ENCODE results near the gene MXI1.
"Not testable (repeated sequence)": the region's sequence is repeated elsewhere in the genome, so short reads cannot be mapped to it uniquely, and the experiment has no call there.

The MXI1 gene

DNA sequence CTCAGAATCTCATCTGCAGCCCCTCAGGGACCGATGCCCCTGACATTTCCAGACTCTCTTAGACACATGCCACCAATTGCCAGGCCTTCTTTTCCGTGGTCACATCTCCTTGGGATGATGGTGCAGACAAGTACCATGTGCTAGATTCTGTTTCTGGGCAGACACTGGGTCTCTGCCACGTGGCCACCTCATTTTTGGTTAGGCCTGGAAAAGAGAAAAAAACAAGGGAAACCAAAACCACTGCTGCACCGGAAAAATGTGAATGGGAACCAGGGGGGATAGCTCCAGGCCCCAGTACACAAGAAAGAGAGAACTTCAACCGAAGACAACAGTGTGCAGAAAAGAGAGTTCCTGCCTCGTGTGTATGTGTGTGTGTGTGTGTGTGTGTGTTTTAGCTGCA, 23.0 kb upstream of the MXI1 start:
- ATAC-seq = no peak

DNA sequence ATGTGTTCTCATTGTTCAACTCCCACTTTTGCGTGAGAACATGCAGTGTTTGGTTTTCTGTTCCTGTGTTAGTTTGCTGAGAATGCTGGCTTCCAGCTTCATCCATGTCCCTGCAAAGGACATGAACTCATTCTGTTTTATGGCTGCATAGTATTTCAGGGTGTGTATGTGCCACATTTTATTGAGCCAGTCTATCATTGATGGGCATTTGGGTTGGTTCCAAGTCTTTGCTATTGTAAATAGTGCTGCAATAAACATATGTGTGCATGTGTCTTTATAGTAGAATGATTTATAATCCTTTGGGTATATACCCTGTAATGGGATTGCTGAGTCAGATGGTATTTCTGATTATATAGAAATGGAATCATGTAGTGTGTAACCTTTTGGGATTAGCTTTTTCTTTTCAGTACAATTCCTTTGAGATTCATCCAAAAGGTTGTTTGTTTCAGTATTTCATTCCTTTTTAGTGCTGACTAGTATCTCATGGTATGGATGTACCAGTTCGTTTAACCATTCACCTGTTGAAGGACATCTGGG, 21.7 kb upstream of the MXI1 start:
- not testable (repeated sequence) for ATAC-seq

More for the DNA sequence above, 23.0 kb upstream of the MXI1 start:
- TF ChIP-seq ISL1 (CRISPR knock-in tag; IDR thresholded peaks at IDR 0.05) (no peak), RARB (CRISPR knock-in tag; IDR thresholded peaks at IDR 0.05) (no peak), ESRRG (CRISPR knock-in tag; IDR thresholded peaks at IDR 0.05) (no peak), ARNTL (CRISPR knock-in tag; IDR thresholded peaks at IDR 0.05; ENCODE audit: borderline replicate concordance, low read depth) (no peak), ZFP3 (CRISPR knock-in tag; IDR thresholded peaks at IDR 0.05) (no peak)
- TF ChIP-seq, protein P1, sequence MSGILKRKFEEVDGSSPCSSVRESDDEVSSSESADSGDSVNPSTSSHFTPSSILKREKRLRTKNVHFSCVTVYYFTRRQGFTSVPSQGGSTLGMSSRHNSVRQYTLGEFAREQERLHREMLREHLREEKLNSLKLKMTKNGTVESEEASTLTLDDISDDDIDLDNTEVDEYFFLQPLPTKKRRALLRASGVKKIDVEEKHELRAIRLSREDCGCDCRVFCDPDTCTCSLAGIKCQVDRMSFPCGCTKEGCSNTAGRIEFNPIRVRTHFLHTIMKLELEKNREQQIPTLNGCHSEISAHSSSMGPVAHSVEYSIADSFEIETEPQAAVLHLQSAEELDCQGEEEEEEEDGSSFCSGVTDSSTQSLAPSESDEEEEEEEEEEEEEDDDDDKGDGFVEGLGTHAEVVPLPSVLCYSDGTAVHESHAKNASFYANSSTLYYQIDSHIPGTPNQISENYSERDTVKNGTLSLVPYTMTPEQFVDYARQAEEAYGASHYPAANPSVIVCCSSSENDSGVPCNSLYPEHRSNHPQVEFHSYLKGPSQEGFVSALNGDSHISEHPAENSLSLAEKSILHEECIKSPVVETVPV (CRISPR knock-in tag; IDR thresholded peaks at IDR 0.05) = no peak
- TF ChIP-seq, protein P2, sequence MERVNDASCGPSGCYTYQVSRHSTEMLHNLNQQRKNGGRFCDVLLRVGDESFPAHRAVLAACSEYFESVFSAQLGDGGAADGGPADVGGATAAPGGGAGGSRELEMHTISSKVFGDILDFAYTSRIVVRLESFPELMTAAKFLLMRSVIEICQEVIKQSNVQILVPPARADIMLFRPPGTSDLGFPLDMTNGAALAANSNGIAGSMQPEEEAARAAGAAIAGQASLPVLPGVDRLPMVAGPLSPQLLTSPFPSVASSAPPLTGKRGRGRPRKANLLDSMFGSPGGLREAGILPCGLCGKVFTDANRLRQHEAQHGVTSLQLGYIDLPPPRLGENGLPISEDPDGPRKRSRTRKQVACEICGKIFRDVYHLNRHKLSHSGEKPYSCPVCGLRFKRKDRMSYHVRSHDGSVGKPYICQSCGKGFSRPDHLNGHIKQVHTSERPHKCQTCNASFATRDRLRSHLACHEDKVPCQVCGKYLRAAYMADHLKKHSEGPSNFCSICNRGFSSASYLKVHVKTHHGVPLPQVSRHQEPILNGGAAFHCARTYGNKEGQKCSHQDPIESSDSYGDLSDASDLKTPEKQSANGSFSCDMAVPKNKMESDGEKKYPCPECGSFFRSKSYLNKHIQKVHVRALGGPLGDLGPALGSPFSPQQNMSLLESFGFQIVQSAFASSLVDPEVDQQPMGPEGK (CRISPR knock-in tag; IDR thresholded peaks at IDR 0.05; ENCODE audit: borderline replicate concordance) = no peak

DNA sequence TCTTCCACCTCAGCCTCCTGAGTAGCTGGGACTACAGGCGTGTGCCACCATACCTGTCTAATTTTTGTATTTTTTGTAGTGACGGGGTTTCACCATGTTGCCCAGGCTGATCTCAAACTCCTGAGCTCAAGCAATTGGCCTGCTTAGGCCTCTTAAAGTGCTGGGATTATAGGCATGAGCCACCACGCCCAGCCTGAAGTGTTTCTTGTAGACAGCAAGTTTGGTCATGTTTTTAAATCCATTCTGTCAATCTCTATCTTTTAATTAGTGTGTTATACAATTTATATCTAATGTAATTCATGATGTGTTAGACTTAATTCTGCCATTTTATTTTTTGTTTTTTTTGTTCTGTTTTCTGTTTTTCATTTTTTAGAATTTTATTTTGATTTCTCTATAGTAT, 17.2 kb upstream of the MXI1 start:
- ATAC-seq = no peak
- TF ChIP-seq, protein P3, sequence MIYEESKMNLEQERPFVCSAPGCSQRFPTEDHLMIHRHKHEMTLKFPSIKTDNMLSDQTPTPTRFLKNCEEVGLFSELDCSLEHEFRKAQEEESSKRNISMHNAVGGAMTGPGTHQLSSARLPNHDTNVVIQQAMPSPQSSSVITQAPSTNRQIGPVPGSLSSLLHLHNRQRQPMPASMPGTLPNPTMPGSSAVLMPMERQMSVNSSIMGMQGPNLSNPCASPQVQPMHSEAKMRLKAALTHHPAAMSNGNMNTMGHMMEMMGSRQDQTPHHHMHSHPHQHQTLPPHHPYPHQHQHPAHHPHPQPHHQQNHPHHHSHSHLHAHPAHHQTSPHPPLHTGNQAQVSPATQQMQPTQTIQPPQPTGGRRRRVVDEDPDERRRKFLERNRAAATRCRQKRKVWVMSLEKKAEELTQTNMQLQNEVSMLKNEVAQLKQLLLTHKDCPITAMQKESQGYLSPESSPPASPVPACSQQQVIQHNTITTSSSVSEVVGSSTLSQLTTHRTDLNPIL (CRISPR knock-in tag; IDR thresholded peaks at IDR 0.05; ENCODE audit: low read depth) = no peak
- TF ChIP-seq ESRRG (CRISPR knock-in tag; IDR thresholded peaks at IDR 0.05) (no peak), OSR1 (CRISPR knock-in tag; IDR thresholded peaks at IDR 0.05) (no peak), SNAI2 (CRISPR knock-in tag; IDR thresholded peaks at IDR 0.05) (no peak), ZFP3 (CRISPR knock-in tag; IDR thresholded peaks at IDR 0.05) (no peak), ZNF565 (CRISPR knock-in tag; conservative IDR thresholded peaks at IDR 0.05; ENCODE audit: low read depth) (no peak), RARB (CRISPR knock-in tag; IDR thresholded peaks at IDR 0.05) (no peak), ZFP30 (CRISPR knock-in tag; IDR thresholded peaks at IDR 0.05) (no peak), ZNF8 (CRISPR knock-in tag; IDR thresholded peaks at IDR 0.05) (no peak), BACH2 (CRISPR knock-in tag; IDR thresholded peaks at IDR 0.05; ENCODE audit: borderline replicate concordance) (no peak), TCF4 (CRISPR knock-in tag; IDR thresholded peaks at IDR 0.05; ENCODE audit: borderline replicate concordance) (no peak), ZNF70 (CRISPR knock-in tag; IDR thresholded peaks at IDR 0.05) (no peak), ISL1 (CRISPR knock-in tag; IDR thresholded peaks at IDR 0.05) (no peak)
- TF ChIP-seq, protein P2 (CRISPR knock-in tag; IDR thresholded peaks at IDR 0.05; ENCODE audit: borderline replicate concordance) = no peak
- TF ChIP-seq, protein P1 (CRISPR knock-in tag; IDR thresholded peaks at IDR 0.05) = no peak
- TF ChIP-seq, protein P4, sequence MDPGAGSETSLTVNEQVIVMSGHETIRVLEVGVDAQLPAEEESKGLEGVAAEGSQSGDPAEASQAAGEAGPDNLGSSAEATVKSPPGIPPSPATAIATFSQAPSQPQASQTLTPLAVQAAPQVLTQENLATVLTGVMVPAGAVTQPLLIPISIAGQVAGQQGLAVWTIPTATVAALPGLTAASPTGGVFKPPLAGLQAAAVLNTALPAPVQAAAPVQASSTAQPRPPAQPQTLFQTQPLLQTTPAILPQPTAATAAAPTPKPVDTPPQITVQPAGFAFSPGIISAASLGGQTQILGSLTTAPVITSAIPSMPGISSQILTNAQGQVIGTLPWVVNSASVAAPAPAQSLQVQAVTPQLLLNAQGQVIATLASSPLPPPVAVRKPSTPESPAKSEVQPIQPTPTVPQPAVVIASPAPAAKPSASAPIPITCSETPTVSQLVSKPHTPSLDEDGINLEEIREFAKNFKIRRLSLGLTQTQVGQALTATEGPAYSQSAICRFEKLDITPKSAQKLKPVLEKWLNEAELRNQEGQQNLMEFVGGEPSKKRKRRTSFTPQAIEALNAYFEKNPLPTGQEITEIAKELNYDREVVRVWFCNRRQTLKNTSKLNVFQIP (CRISPR knock-in tag; IDR thresholded peaks at IDR 0.05; ENCODE audit: borderline replicate concordance, low read depth) = no peak

DNA sequence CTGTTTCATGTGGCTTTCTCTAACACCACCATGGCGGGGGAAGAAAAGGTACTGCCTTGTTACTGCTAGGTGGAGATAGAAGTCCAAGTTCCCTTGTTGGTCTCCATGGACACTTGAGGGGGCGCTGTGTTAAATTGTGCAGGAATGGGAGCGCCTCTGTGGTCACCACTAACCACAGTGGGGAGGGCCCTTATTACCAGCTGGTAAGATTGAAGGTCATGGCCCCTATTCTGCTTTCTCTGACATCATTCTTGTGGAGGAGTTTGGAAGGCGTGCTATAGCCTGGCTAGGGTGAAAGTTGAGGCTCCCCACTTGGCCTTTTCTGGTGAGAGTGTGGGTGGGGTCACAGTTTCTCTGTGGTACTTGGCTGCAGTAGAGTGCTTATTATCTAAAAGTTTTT, 14.9 kb upstream of the MXI1 start:
- no peak for ATAC-seq
- TF ChIP-seq ESRRG (CRISPR knock-in tag; IDR thresholded peaks at IDR 0.05) = no peak
- no peak for TF ChIP-seq SNAI2 (CRISPR knock-in tag; IDR thresholded peaks at IDR 0.05)
- TF ChIP-seq, protein P2 (CRISPR knock-in tag; IDR thresholded peaks at IDR 0.05; ENCODE audit: borderline replicate concordance) = no peak
- TF ChIP-seq ZC3H10 (CRISPR knock-in tag; IDR thresholded peaks at IDR 0.05) = no peak
- TF ChIP-seq, protein P5, sequence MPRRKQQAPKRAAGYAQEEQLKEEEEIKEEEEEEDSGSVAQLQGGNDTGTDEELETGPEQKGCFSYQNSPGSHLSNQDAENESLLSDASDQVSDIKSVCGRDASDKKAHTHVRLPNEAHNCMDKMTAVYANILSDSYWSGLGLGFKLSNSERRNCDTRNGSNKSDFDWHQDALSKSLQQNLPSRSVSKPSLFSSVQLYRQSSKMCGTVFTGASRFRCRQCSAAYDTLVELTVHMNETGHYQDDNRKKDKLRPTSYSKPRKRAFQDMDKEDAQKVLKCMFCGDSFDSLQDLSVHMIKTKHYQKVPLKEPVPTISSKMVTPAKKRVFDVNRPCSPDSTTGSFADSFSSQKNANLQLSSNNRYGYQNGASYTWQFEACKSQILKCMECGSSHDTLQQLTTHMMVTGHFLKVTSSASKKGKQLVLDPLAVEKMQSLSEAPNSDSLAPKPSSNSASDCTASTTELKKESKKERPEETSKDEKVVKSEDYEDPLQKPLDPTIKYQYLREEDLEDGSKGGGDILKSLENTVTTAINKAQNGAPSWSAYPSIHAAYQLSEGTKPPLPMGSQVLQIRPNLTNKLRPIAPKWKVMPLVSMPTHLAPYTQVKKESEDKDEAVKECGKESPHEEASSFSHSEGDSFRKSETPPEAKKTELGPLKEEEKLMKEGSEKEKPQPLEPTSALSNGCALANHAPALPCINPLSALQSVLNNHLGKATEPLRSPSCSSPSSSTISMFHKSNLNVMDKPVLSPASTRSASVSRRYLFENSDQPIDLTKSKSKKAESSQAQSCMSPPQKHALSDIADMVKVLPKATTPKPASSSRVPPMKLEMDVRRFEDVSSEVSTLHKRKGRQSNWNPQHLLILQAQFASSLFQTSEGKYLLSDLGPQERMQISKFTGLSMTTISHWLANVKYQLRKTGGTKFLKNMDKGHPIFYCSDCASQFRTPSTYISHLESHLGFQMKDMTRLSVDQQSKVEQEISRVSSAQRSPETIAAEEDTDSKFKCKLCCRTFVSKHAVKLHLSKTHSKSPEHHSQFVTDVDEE (CRISPR knock-in tag; IDR thresholded peaks at IDR 0.05) = no peak
- TF ChIP-seq GLIS3 (CRISPR knock-in tag; IDR thresholded peaks at IDR 0.05) = no peak
- TF ChIP-seq ZNF565 (CRISPR knock-in tag; conservative IDR thresholded peaks at IDR 0.05; ENCODE audit: low read depth) = no peak
- no peak for TF ChIP-seq TOX (CRISPR knock-in tag; IDR thresholded peaks at IDR 0.05; ENCODE audit: borderline replicate concordance)
- no peak for TF ChIP-seq ZFP3 (CRISPR knock-in tag; IDR thresholded peaks at IDR 0.05)
- TF ChIP-seq OSR1 (CRISPR knock-in tag; IDR thresholded peaks at IDR 0.05) = no peak
